HG03354 (cell line): ENCODE data around the gene NIPSNAP3A.

Experiments
- ATAC-seq: cut with Tn5 transposase; IDR thresholded peaks from one replicate; pipeline ENCODE4 v1.9.1; 2021; ENCODE audit warnings: mild to moderate bottlenecking; ENCODE audit not compliant: unreplicated experiment, poor library complexity, severe bottlenecking

Gene NIPSNAP3A

GRCh38 chr9:104800068-104800785, 52.7 kb downstream of the NIPSNAP3A start:
- no peak for ATAC-seq

- no peak for ATAC-seq
Observed at GRCh38 chr9:104802110-104802509, 54.6 kb downstream of the NIPSNAP3A start.

- ATAC-seq, result no peak
Observed at GRCh38 chr9:104802906-104803305, 55.4 kb downstream of the NIPSNAP3A start.

GRCh38 chr9:104805441-104805840, 58.0 kb downstream of the NIPSNAP3A start:
- no peak for ATAC-seq

GRCh38 chr9:104808035-104808614, 60.6 kb downstream of the NIPSNAP3A start:
- ATAC-seq, result no peak
